ENCODE data around the gene POLR2C.
A peak's percentile ranks its signal among the peaks of the same experiment; 100 is the strongest.
"Not testable (repeated sequence)": the region's sequence is repeated elsewhere in the genome, so short reads cannot be mapped to it uniquely, and the experiment has no call there.

The POLR2C gene

GRCh38 chr16:57462209-57462977 lies at the start of gene POLR2C:
POLR2C (plus strand) TSS chr16:57462679; CDS start chr16:57462725, 46 bp downstream.
- DNase-seq (ENCODE audit: low read depth, low spot score), result peak; percentile 34
- H3K27ac ChIP-seq, result peak within 1 kb of the TSS; percentile 17

- H3K27ac ChIP-seq, result no peak overlapping the region
- no peak for DNase-seq (ENCODE audit: low read depth, low spot score)
Observed at GRCh38 chr16:57413301-57413730, 49.2 kb upstream of the POLR2C start.

- no peak overlapping the region for H3K27ac ChIP-seq
- no peak for DNase-seq (ENCODE audit: low read depth, low spot score)
Observed at GRCh38 chr16:57413733-57414132, 48.7 kb upstream of the POLR2C start.

DNA sequence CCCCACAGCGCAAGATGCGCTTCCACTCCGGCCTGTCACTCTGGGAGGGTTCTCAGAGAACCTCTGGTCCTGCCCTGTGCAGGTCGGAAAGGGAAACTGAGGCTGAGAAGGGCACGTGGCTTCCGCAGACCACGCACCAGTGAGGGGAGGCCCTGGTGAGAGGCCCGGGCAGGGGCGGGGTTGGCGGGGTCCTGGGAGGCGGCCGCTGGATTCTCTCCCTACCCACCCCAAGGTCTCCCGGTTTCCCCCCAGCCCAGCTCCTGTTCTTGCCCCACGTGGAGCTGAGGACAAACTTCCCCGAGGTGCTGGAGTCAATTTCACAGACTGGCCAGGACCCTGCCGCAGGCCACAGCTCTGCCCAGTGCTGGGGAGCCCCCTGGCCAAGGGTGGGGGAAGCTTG lies 46.4 kb upstream of the POLR2C start:
- H3K27ac ChIP-seq, result no peak overlapping the region
- DNase-seq (ENCODE audit: low read depth, low spot score), result no peak

DNA sequence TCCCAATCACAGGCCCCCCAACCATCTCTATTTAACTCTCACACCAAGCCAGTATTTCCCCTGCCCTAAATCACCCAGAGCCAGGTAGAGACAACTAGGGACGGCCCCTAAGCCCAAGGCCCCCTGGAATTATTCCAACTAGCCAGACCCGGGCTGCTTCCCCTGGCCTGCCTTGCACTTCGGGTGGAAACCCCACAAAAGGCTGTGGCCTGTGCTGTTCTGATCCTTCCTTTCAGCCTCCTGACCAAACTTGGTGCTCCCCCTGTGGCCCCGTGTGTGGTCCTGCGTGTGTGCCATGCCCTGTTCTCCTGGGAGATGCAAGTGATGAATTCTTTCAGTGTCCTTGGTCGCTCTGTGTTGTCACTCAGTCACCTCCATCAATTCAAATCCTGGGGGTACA lies 43.0 kb upstream of the POLR2C start:
- no peak overlapping the region for H3K27ac ChIP-seq
- no peak for DNase-seq (ENCODE audit: low read depth, low spot score)

GRCh38 chr16:57422026-57422944 lies 40.2 kb upstream of the POLR2C start:
- no peak for DNase-seq (ENCODE audit: low read depth, low spot score)
- H3K27ac ChIP-seq, result no peak overlapping the region

DNA sequence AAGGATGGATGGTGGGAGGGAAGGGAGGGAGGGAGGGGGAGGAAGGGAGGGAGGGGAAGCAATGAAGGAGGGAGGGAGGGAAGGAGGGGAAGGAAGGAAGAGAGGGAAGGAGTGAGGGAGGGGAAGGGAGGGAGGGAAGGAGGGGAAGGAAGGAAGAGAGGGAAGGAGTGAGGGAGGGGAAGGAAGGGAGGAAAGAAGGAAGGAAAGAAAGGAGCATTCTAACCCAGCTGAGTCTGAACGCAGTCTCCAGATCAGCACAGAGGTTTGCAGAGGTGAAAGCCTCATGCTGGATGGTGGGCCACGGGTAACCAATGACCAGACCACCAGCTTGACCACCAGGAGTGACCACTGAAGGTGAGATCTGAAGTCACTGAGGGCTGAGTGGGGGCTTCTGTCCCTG lies 39.3 kb upstream of the POLR2C start:
- H3K27ac ChIP-seq, result no peak overlapping the region
- no peak for DNase-seq (ENCODE audit: low read depth, low spot score)

DNA sequence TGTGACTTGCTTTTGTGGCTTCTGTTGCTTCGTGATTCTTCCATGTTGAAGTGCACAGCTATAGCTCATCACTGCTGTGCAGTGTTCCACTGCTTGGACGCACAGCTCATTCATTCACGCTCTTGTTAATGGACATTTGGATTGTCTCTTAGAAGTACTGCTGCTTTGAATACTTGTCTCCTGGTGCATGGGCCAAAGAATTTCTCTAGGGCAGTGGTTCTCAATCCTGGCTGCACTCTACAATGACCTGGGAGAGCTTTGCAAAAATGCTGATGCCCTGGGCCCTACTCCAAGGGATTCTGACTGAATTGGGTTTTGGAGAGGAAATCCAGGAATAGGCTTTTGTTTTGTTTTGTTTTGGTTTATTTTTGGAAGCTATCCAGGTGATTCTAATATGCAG lies 37.9 kb upstream of the POLR2C start:
- H3K27ac ChIP-seq, result no peak overlapping the region
- DNase-seq (ENCODE audit: low read depth, low spot score), result no peak

DNA sequence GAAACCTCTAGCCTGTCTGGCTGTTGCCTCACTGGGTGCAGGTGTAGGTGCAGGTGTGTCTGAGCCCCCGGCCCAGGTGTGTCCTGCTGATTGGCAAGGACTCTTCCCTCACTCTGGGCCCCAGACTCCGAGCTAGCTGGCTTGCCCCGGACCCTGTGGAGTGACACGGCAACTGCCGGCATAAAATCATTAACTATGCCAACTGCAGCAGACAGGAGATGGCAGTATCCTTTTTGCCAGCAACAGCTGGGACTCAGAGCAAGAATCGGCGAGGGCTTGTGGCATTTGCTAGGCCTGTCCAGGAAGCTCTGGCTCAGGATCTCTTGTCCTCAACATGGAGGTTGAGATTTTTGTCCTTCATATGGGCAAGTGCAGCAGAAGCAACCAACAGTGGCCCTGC lies 36.1 kb upstream of the POLR2C start:
- H3K27ac ChIP-seq, result no peak overlapping the region
- DNase-seq (ENCODE audit: low read depth, low spot score), result no peak

DNA sequence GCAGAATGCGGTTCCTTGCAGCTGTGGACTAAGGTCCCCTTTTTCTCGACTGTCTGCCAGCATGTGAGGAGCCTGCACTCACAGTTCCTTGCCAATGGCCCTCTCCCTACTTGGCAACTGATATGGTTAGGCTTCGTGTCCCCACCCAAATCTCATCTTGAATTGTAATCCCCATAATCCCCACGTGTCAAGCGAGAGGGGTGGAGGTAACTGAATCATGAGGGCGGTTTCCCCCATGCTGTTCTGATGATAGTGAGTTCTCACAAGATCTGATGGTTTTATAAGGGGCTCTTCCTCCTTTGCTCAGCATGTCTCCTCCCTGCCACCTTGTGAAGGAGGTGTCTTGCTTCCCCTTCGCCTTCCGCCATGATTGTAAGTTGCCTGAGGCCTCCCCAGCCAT lies 35.2 kb upstream of the POLR2C start:
- DNase-seq (ENCODE audit: low read depth, low spot score), result no peak
- H3K27ac ChIP-seq, result no peak overlapping the region

DNA sequence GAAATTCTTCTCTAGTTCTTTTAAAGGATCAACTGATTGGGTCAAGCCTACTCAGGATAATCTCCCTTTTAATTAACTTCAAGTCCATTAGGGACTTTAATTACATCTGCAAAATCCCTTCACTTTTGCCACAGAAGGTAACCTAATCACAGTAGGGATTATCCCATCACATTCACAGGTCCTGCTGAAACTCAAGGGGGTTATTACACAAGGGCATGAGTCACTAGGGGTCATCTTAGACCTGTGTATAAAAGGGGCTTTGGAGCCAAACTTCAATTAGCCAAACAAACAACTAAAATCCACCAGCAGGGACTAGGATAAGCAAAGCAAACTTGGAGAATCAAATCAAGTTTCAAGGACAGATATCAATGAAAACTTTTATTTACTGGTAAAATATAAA lies 34.7 kb upstream of the POLR2C start:
- no peak overlapping the region for H3K27ac ChIP-seq
- no peak for DNase-seq (ENCODE audit: low read depth, low spot score)

- DNase-seq (ENCODE audit: low read depth, low spot score), result no peak
- H3K27ac ChIP-seq, result no peak overlapping the region
Observed at GRCh38 chr16:57430955-57431354, 31.5 kb upstream of the POLR2C start.

- no peak overlapping the region for H3K27ac ChIP-seq
- no peak for DNase-seq (ENCODE audit: low read depth, low spot score)
Observed at GRCh38 chr16:57432505-57432904, 30.0 kb upstream of the POLR2C start.

GRCh38 chr16:57432989-57433388 lies 29.5 kb upstream of the POLR2C start:
- DNase-seq (ENCODE audit: low read depth, low spot score), result no peak
- H3K27ac ChIP-seq, result no peak overlapping the region

DNA sequence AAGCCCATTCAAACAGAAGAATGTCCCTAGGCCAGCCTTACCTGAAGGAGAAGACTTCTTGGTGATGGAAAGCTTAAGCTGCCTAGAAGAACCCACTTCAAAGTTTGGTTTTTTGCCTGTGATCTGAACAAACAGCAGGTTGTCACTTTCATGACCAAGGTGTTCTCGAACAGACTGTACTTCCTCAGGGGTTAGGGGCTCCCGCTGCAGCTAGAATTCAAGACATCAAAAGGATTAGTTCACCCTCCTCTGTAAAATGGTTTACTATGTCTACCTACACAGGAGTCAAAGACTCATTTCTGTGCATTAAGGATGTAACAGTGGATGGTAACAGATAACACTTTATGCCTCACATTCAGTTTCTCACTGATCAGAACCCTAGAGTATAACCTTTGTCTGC lies 28.5 kb upstream of the POLR2C start:
- DNase-seq (ENCODE audit: low read depth, low spot score), result no peak
- H3K27ac ChIP-seq, result no peak overlapping the region

GRCh38 chr16:57435838-57436237 lies 26.6 kb upstream of the POLR2C start:
- no peak overlapping the region for H3K27ac ChIP-seq
- DNase-seq (ENCODE audit: low read depth, low spot score), result no peak

DNA sequence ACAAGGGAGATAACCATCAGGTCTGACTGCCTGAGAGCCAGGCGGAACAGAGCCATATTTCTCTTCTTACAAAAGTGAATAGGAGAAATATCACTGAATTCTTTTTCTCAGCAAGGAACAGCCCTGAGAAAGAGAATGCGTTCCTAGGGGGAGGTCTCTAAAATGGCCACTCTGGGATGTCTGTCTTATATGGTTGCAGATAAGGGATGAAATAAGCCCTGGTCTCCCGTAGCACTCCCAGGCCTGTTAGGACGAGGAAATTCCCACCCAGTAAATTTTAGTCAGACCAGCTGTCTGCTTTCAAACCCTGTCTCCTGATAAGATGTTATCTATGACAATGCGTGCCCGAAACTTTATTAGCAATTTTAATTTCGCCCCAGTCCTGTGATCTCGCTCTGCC lies 22.5 kb upstream of the POLR2C start:
- not testable (repeated sequence) for DNase-seq (ENCODE audit: low read depth, low spot score); H3K27ac ChIP-seq

DNA sequence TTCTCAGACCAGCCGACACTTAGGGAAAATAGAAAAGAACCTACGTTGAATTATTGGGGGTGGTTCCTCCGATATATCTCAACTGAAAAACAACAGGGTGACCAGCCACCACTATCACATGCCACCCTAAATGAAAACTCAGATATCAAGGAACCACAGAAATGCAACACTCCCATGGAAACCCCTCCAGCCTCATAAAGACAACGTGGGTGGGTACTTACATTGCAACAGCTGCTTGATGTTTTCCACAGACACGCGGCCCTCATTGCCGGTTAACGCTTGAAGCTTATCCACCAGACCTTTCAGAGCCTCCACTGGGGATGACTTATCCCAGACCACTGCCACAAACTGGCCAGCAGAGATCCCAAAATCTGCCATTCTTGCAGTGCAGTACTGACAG lies 21.9 kb upstream of the POLR2C start:
- not testable (repeated sequence) for DNase-seq (ENCODE audit: low read depth, low spot score); H3K27ac ChIP-seq

- H3K27ac ChIP-seq, result no peak overlapping the region
- no peak for DNase-seq (ENCODE audit: low read depth, low spot score)
Observed at GRCh38 chr16:57444711-57445110, 17.8 kb upstream of the POLR2C start.

DNA sequence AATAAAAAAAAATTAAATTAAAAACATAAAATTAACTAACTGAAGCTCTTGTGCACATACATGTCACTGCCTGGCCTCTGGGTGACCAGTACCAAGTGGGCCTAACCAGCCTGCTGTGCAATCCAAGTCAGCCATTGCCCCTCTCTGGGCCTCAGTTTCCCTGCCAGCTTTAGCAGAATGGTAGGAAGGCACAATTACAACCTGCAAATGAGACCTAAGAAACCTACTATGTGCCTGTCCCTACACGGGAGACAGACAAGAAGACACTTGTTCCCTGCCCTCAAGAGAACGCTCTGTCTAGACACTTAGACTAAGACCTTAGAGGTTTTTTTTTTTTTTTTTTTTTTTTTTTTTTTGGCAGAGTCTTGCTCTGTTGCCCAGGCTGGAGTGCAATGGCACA lies 17.0 kb upstream of the POLR2C start:
- no peak overlapping the region for H3K27ac ChIP-seq
- DNase-seq (ENCODE audit: low read depth, low spot score), result no peak

DNA sequence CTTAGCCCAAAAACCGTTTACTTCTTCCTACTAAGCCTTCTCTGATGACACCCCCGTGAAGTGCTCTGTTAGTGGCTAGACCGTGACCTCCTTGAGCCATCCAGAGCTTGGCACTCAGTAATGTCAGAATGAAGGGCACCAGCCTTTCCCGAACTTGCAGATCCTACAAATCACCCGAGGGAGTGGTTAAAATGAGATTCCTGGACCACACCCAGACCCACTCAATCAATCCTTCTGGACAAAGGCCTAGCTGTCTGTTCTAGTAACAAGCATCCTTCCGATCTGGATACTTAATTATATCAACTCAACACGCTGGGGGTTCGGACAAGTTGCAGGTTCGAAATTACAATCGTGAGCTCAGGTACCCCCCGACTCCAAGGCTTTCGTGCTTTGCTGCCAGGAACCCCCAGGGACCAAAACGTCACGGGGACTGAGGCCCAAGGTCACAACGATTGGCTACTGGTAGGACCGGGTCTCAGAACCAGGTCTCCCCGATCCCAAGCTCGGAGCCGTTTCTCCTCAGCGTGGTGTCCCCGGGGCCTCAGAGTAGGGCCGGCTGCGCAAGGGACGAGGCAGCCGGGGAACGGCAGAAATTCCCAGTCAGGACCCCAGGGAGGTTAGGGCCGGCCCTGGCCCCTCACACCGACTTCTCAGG lies 15.8 kb upstream of the POLR2C start:
- no peak for DNase-seq (ENCODE audit: low read depth, low spot score)
- peak overlapping the region; percentile 62 for H3K27ac ChIP-seq
